Neutrophil (primary cell): ENCODE results near the gene LRRC61.

Source experiments
- H3K27ac ChIP-seq: fragments of 200-600 bp; sonication (generic); 2 replicates; pipeline ENCODE4 v1.5.1; 2016; ENCODE audit warnings: mild to moderate bottlenecking, moderate library complexity
- H3K27me3 ChIP-seq: fragments of 200-600 bp; sonication (generic); 2 replicates; pipeline ENCODE4 v1.6.0; 2016; ENCODE audit warnings: mild to moderate bottlenecking
- H3K36me3 ChIP-seq: fragments of 200-600 bp; sonication (generic); 2 replicates; pipeline ENCODE4 v1.5.1; 2017
- H3K4me1 ChIP-seq, 2 experiments: fragments of 200-600 bp in 1 of 2; sonication (generic) in 1 of 2; 1 replicate in 1 of 2; 2 replicates in 1 of 2; pipeline versions ENCODE4 v1.5.1 to v1.6.1; 2013 to 2016; ENCODE audit warnings: low read depth in 1 of 2, low read length in 1 of 2, mild to moderate bottlenecking in 1 of 2, moderate library complexity in 1 of 2; ENCODE audit not compliant: control insufficient read depth in 1 of 2, insufficient read depth in 1 of 2
- H3K4me3 ChIP-seq, 2 experiments: fragments of 200-600 bp in 1 of 2; sonication (generic) in 1 of 2; 1 replicate in 1 of 2; 2 replicates in 1 of 2; pipeline ENCODE4 v1.5.1; 2013 to 2016; ENCODE audit warnings: low read depth in 1 of 2, low read length in 1 of 2, mild to moderate bottlenecking in 1 of 2, moderate library complexity in 1 of 2
- H3K9me3 ChIP-seq: fragments of 200-600 bp; sonication (generic); 2 replicates; pipeline ENCODE4 v1.5.1; 2016
- TF ChIP-seq, protein P1 (sequence below): fragments of 200-600 bp; sonication (generic); IDR thresholded peaks from 2 replicates; pipeline ENCODE4 v1.5.1; 2016; ENCODE audit warnings: antibody characterized with exemption

Gene LRRC61

DNA sequence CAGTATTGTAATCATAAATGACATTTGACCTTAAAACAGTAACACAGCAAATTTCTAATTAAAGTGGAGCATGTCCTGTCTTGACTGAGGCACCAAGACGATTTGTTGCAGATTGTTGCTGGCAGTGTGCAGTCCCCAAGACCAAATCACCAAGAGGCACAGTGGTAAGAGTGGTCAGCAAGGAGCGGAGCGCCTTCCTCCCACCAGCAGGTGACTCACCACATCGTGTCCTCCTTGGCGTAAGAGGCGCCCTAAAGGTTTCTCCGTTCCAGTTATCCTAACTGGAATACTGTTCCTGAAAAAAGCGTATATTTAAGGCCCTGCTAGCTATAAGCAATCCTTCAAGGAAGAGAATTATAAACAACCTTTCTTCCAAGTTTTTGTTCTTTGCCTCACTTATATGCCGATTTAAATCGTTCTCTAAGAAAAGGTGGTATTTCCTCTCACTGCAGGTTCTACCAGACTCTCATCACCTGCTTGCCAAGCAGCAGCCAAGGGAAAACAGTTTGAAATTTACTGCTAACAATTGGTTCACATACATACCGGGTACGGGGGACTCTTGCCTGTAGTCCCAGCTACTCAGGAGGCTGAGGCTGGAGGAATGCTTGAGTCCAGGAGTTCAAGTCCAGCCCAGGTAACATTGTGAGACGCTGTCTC lies 34.7 kb downstream of the LRRC61 start:
- no peaks in the 10 kb centered on the region for H3K4me1 ChIP-seq
- no peak overlapping the region for H3K4me3 ChIP-seq
- no peaks in the 10 kb centered on the region for H3K27me3 ChIP-seq
- H3K27ac ChIP-seq = no peak overlapping the region
- TF ChIP-seq, protein P1, sequence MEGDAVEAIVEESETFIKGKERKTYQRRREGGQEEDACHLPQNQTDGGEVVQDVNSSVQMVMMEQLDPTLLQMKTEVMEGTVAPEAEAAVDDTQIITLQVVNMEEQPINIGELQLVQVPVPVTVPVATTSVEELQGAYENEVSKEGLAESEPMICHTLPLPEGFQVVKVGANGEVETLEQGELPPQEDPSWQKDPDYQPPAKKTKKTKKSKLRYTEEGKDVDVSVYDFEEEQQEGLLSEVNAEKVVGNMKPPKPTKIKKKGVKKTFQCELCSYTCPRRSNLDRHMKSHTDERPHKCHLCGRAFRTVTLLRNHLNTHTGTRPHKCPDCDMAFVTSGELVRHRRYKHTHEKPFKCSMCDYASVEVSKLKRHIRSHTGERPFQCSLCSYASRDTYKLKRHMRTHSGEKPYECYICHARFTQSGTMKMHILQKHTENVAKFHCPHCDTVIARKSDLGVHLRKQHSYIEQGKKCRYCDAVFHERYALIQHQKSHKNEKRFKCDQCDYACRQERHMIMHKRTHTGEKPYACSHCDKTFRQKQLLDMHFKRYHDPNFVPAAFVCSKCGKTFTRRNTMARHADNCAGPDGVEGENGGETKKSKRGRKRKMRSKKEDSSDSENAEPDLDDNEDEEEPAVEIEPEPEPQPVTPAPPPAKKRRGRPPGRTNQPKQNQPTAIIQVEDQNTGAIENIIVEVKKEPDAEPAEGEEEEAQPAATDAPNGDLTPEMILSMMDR = no peak
- H3K9me3 ChIP-seq = no peaks in the 10 kb centered on the region
- H3K36me3 ChIP-seq = no peaks in the 10 kb centered on the region

DNA sequence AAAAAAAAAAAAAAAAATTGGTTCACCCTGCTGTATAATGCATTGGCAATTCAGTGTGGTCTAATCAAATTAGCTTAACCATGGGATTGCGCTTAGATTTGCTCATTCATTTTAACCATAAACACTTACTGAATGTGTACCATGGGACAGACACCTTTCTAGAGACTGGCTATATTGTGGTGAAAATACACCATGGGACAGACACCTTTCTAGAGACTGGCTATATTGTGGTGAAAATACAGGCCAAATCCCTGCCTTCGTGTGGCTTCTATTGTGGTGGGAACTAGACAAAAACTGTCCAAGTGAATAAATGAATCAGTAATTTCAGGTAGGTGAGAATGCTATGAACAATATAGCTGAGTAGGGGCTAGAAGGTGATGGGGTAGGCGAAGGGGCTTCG lies 35.3 kb downstream of the LRRC61 start:
- no peaks in the 10 kb centered on the region for H3K9me3 ChIP-seq
- TF ChIP-seq, protein P1 = no peak
- H3K4me3 ChIP-seq = no peak overlapping the region
- H3K27ac ChIP-seq = no peak overlapping the region
- no peaks in the 10 kb centered on the region for H3K27me3 ChIP-seq
- no peaks in the 10 kb centered on the region for H3K36me3 ChIP-seq
- H3K4me1 ChIP-seq = peaks cover 3 to 4% of the 10 kb centered on the region in 2 experiments

DNA sequence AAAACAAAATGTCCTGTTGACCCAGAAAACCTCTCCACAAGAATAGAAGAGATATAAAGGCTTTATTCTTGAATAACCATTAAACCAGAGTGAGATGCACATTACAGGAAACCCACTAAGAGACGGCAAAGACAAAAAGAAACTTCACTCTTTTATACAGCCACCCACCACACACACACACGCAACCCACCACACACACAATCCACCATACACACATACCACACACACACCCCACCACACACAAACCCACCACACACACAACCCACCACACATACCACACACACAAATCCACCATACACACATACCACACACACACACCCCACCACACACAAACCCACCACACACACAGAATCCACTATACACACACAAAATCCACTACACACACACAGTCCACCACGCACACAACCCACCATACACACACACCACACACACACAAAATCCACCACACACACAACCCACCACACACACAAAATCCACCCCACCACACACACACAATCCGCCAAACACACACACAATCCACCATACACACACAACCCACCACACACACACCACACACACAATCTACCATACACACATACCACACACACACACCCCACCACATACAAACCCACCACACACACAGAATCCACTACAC lies 36.0 kb downstream of the LRRC61 start:
- H3K4me1 ChIP-seq = peaks cover 9 to 11% of the 10 kb centered on the region in 2 experiments

DNA sequence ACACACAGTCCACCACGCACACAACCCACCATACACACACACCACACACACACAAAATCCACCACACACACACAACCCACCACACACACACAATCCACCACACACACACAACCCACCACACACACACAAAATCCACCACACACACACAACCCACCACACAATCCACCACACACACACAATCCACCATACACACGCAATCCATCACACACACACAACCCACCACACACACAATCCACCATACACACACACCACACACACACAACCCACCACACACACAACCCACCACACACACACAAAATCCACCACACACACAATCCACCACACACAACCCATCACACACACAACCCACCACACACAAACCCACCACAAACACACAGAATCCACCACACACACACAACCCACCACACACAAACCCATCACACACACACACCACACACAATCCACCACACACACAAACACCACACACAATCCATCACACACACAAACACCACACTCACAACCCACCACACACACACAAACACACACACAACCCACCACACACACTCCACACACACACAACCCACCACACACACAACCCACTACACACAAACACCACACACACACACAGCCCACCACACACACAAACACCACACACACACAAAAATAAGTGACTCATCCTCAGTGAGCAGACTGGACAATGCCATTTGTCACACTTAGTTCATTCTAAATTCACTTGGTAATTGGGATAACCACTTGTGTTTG lies 36.6 kb downstream of the LRRC61 start:
- Histone ChIP-seq H3K4me3 (no peak overlapping the region), H3K27me3 (no peaks in the 10 kb centered on the region), H3K27ac (no peak overlapping the region), H3K9me3 (no peaks in the 10 kb centered on the region), H3K36me3 (no peaks in the 10 kb centered on the region), H3K4me1 (peaks cover 15 to 18% of the 10 kb centered on the region in 2 experiments)
- TF ChIP-seq, protein P1 = no peak

More for the DNA sequence above, 36.0 kb downstream of the LRRC61 start:
- H3K9me3 ChIP-seq = no peaks in the 10 kb centered on the region
- H3K27me3 ChIP-seq = no peaks in the 10 kb centered on the region
- H3K36me3 ChIP-seq = no peaks in the 10 kb centered on the region
- TF ChIP-seq, protein P1 = no peak
- no peak overlapping the region for H3K27ac ChIP-seq
- no peak overlapping the region for H3K4me3 ChIP-seq

DNA sequence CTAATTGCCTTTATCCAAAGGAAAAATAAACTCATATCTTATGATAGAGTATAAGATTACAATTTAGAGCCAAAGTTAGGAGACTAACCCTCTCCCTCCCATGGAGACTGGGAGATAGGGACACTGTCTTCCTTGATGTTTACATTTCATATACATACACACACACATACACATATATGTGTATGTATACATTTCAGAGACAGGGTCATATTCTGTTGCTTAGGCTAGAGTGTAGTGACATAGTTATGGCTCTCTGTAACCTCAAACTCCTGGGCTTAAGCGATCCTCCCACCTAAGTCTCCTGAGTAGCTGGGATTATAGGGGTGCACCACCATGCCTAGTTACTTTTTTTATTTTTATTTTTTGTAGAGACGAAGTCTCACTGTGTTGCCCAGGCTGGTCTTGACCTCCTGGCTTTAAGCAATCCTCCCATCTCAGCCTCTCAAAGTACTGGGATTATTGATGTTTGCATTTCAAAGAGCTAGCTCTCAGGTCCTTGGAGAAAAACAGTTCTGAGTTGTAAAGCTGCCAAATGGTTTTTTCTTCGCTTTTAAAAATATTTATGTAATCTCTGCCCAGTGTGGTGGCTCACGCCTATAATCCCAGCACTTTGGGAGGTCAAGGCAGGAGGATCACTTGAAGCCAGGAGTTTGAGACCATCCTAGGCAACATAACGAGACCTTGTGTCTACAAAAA lies 37.4 kb downstream of the LRRC61 start:
- Histone ChIP-seq H3K27ac (no peak overlapping the region), H3K9me3 (no peaks in the 10 kb centered on the region), H3K27me3 (no peaks in the 10 kb centered on the region), H3K36me3 (no peaks in the 10 kb centered on the region), H3K4me1 (peaks cover 21 to 24% of the 10 kb centered on the region in 2 experiments), H3K4me3 (no peak overlapping the region)
- TF ChIP-seq, protein P1 = no peak
